Stomach (tissue), 4 donors: ENCODE measurements around the gene ANKRD11.

Experiments used
- CTCF ChIP-seq, 7 experiments: fragments of 450-650 bp in 4 of 7; fragments of 200-600 bp in 3 of 7; sonication (generic) in 3 of 7; IDR thresholded peaks; one replicate each; pipeline ENCODE4 v1.5.1; 2016 to 2019; ENCODE audit warnings: antibody characterized with exemption in 7 of 7, control low read depth in 2 of 7, mild to moderate bottlenecking in 1 of 7
- EP300 ChIP-seq: sonication (generic); formaldehyde crosslinking; IDR thresholded peaks from one replicate; pipeline ENCODE4 v1.6.1; 2017; ENCODE audit warnings: antibody characterized with exemption
- POLR2A ChIP-seq, 4 donors: fragments of 450-650 bp; IDR thresholded peaks; one replicate each; pipeline ENCODE4 v1.6.1; 2016; ENCODE audit warnings: antibody characterized with exemption in 4 of 4, control low read depth in 2 of 4, mild to moderate bottlenecking in 1 of 4, moderate library complexity in 1 of 4
- POLR2AphosphoS5 ChIP-seq, 3 donors: sonication (generic); formaldehyde crosslinking; IDR thresholded peaks; one replicate each; pipeline ENCODE4 v1.6.1; 2016; ENCODE audit warnings: antibody characterized with exemption in 3 of 3

DNA sequence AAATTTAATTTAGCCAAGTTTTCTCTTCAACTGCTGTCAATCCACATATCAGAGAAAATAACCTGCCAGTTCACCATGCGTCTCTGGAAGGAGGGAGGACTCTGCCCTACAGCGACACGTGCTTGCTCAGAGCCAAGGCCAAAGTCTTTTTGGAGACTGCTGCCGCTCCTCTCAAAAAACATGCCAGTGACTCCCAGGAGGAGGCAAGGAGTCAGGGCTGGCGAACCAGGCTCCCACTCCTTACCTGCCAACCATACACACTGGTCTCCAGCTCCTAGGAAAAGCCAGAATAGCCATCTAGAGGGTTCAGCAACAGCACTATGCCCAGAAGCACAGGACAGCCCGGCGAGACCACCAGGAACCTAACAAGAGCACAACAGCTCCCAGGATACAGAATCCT, 73.0 kb downstream of the ANKRD11 start:
- TF ChIP-seq EP300, result no peak
- no peak for TF ChIP-seq CTCF (IDR thresholded peaks at IDR 0.05)
- no peak for TF ChIP-seq POLR2AphosphoS5 (IDR thresholded peaks at IDR 0.05)
- no peak for TF ChIP-seq POLR2A (IDR thresholded peaks at IDR 0.05)
